HepG2 (cell line): ENCODE measurements around the gene CD248. TPM values are rescaled to one million over a fixed set of nuclear protein-coding genes. Genes with fewer than 3 reads are reported as not detected.

Source experiments
- AFF4 ChIP-seq: sonication (generic); formaldehyde crosslinking; IDR thresholded peaks from 2 replicates; pipeline ENCODE4 v1.4.0; 2020; ENCODE audit warnings: missing genetic modification reagents
- CBX2 ChIP-seq, 2 experiments: fragments of 200-600 bp in 1 of 2; sonication (generic); formaldehyde crosslinking in 1 of 2; IDR thresholded peaks; 2 replicates each; pipeline versions ENCODE4 v1.7.0 to v1.8.1; 2018 to 2022; ENCODE audit warnings: low read depth in 2 of 2, low read length in 1 of 2, mild to moderate bottlenecking in 1 of 2, missing genetic modification reagents in 1 of 2
- HNRNPK ChIP-seq: fragments of 200-400 bp; formaldehyde crosslinking; IDR thresholded peaks from 2 replicates; pipeline ENCODE4 v1.6.1; 2018; ENCODE audit warnings: low read length, low read depth, moderate library complexity, mild to moderate bottlenecking; ENCODE audit not compliant: poor library complexity, severe bottlenecking
- KDM1A ChIP-seq: IDR thresholded peaks from 2 replicates; pipeline ENCODE4 v1.6.1; 2016; ENCODE audit warnings: missing compliant biosample characterization
- MEF2D ChIP-seq: sonication (generic); formaldehyde crosslinking; IDR thresholded peaks from 2 replicates; pipeline ENCODE4 v1.5.1; 2020; ENCODE audit warnings: mild to moderate bottlenecking, missing genetic modification reagents
- MYNN ChIP-seq: sonication (generic); formaldehyde crosslinking; IDR thresholded peaks from 2 replicates; pipeline ENCODE4 v1.4.0; 2020; ENCODE audit warnings: mild to moderate bottlenecking, low read depth, missing genetic modification reagents
- NCOA5 ChIP-seq: sonication (generic); formaldehyde crosslinking; IDR thresholded peaks from 2 replicates; pipeline ENCODE4 v1.4.0; 2020; ENCODE audit warnings: missing genetic modification reagents
- PCBP1 ChIP-seq: fragments of 200-400 bp; formaldehyde crosslinking; IDR thresholded peaks from 2 replicates; pipeline ENCODE4 v1.6.1; 2017; ENCODE audit warnings: mild to moderate bottlenecking, low read depth, low read length, borderline replicate concordance
- RXRA ChIP-seq: sonication (generic); formaldehyde crosslinking; IDR thresholded peaks from 2 replicates; pipeline ENCODE4 v1.5.1; 2020; ENCODE audit warnings: missing genetic modification reagents
- SNAPC5 ChIP-seq: sonication (generic); formaldehyde crosslinking; IDR thresholded peaks from 2 replicates; pipeline ENCODE4 v1.8.1; 2023; ENCODE audit warnings: mild to moderate bottlenecking, missing genetic modification reagents, borderline replicate concordance
- UBTF ChIP-seq: sonication (generic); formaldehyde crosslinking; IDR thresholded peaks from 2 replicates; pipeline ENCODE4 v1.4.0; 2020; ENCODE audit warnings: mild to moderate bottlenecking, missing genetic modification reagents
- XRCC5 ChIP-seq: fragments of 200-400 bp; formaldehyde crosslinking; optimal IDR thresholded peaks from 2 replicates; pipeline ENCODE3; 2017; ENCODE audit warnings: mild to moderate bottlenecking, low read length
- ZKSCAN5 ChIP-seq: sonication (generic); formaldehyde crosslinking; IDR thresholded peaks from 2 replicates; pipeline ENCODE4 v1.5.1; 2020; ENCODE audit warnings: mild to moderate bottlenecking, missing genetic modification reagents
- ZNF138 ChIP-seq: sonication (generic); formaldehyde crosslinking; IDR thresholded peaks from 2 replicates; pipeline ENCODE4 v1.5.0; 2020; ENCODE audit warnings: mild to moderate bottlenecking, low read depth, missing genetic modification reagents
- ZNF224 ChIP-seq: sonication (generic); formaldehyde crosslinking; IDR thresholded peaks from 2 replicates; pipeline ENCODE4 v1.5.0; 2020; ENCODE audit warnings: mild to moderate bottlenecking, missing genetic modification reagents
- ZNF232 ChIP-seq: sonication (generic); formaldehyde crosslinking; IDR thresholded peaks from 2 replicates; pipeline ENCODE4 v1.4.0; 2020; ENCODE audit warnings: missing genetic modification reagents, borderline replicate concordance
- ZNF275 ChIP-seq: sonication (generic); formaldehyde crosslinking; IDR thresholded peaks from 2 replicates; pipeline ENCODE4 v1.8.0; 2022; ENCODE audit warnings: missing genetic modification reagents, mild to moderate bottlenecking, inconsistent platforms, borderline replicate concordance
- ZNF629 ChIP-seq: sonication (generic); formaldehyde crosslinking; conservative IDR thresholded peaks from 2 replicates; pipeline ENCODE4 v1.5.0; 2020; ENCODE audit warnings: missing genetic modification reagents
- ZNF784 ChIP-seq: sonication (generic); formaldehyde crosslinking; IDR thresholded peaks from 2 replicates; pipeline ENCODE4 v1.5.1; 2020; ENCODE audit warnings: missing genetic modification reagents, mild to moderate bottlenecking, borderline replicate concordance
- ZSCAN29 ChIP-seq: sonication (generic); formaldehyde crosslinking; conservative IDR thresholded peaks from 2 replicates; pipeline ENCODE4 v1.4.0; 2020; ENCODE audit warnings: mild to moderate bottlenecking, missing genetic modification reagents
- polyA plus RNA-seq, 8 experiments: library from polyadenylated mRNA; depleted of rRNA in 3 of 8; stranded (reverse) in 7 of 8; unstranded in 1 of 8; fragments of >200 nt; fragmentation: Illumina TruSeq in 4 of 8; extraction: Trizol in 4 of 8; gene quantifications; 2 replicates each; pipeline versions ENCODE4 v1.2.1 to v1.2.3, GENCODE V29; 2011 to 2016; ENCODE audit warnings: low read depth in 4 of 8, missing spikeins in 1 of 8, mixed read lengths in 1 of 8; ENCODE audit not compliant: insufficient read depth in 1 of 8
- total RNA-seq, 5 experiments: library from RNA; depleted of rRNA; stranded (reverse); fragments of >200 nt; fragmentation: Illumina TruSeq; extraction: Trizol; gene quantifications; 2 replicates each; pipeline ENCODE4 v1.2.3, GENCODE V29; 2016; ENCODE audit warnings: low read depth in 1 of 5

Gene CD248
- total and polyA plus RNA-seq, 2 of the 13 experiments (the other 11 are each of a cell fraction or from before 2014, with no cell fraction given), result 0.25 to 0.35 TPM

GRCh38 chr11:66344550-66345315 lies 27.9 kb upstream of the CD248 start, which contains the start of gene BRMS1 (continued):
- no peak for TF ChIP-seq KDM1A
- peak; percentile 61; the same call in 1 of the 2 replicates for TF ChIP-seq RXRA
- no peak for TF ChIP-seq ZNF629 (CRISPR knock-in tag)
- TF ChIP-seq MEF2D, result peak; percentile 64; the same call in 1 of the 2 replicates
- TF ChIP-seq ZSCAN29 (CRISPR knock-in tag), result 0 out of 2 replicates have a peak, but pooled peaks have one; percentile 45
- no peak for TF ChIP-seq ZNF138 (CRISPR knock-in tag)
- no peak for TF ChIP-seq SNAPC5
- peak; percentile 89; the same call in 1 of the 2 replicates for TF ChIP-seq PCBP1
- peak; percentile 77 for TF ChIP-seq UBTF (CRISPR knock-in tag)
- no peak for TF ChIP-seq ZNF784 (CRISPR knock-in tag)
- no peak for TF ChIP-seq NCOA5 (CRISPR knock-in tag)
- TF ChIP-seq ZNF232, result no peak
- no peak for TF ChIP-seq ZNF275 (CRISPR knock-in tag)
- TF ChIP-seq ZKSCAN5 (CRISPR knock-in tag), result no peak
- TF ChIP-seq ZNF224 (CRISPR knock-in tag), result no peak
- TF ChIP-seq CBX2 (IDR thresholded peaks at IDR 0.05; ENCODE audit: low read depth, low read length), result no peak
- no peak for TF ChIP-seq CBX2 (CRISPR knock-in tag; IDR thresholded peaks at IDR 0.05; ENCODE audit: low read depth)
- TF ChIP-seq XRCC5, result peak; percentile 64
- no peak for TF ChIP-seq AFF4 (CRISPR knock-in tag)
- TF ChIP-seq MYNN (CRISPR knock-in tag), result peak; percentile 75; the same call in 1 of the 2 replicates
- TF ChIP-seq HNRNPK, result no peak
